ENCODE data around the gene BTBD17. TPM values are rescaled to one million over a fixed set of nuclear protein-coding genes. Genes with fewer than 3 reads are reported as not detected.

The BTBD17 gene
- total and polyA plus RNA-seq, 4 experiments from 2014 or later: not detected

DNA sequence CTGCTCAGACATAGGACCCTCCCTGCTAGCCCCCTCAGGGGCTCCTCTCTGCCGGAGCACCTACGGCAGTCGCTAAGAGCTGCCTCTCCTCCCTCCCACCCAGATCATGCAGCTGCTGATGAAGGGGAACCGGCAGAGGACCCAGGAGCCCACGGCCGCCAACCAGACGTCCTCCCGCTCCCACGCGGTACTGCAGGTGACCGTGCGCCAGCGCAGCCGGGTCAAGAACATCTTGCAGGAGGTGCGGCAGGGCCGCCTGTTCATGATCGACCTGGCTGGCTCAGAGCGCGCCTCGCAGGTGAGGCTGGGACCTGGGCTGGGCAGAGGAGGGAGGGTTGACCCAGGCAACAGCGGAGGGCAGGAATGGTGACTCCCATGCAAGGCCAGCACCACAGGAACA, 17.0 kb downstream of the BTBD17 start:
- CTCF ChIA-PET (ENCODE audit: partially characterized antibody): interaction anchor here (0.7 to 0.8 kb wide), 2 partner anchors 23 to 24 kb away, joined by 3 read pairs; no protein-coding TSS in a partner anchor
- DNase-seq: peak in 1 of 5 donors; percentile 1
- intact Hi-C loops (cut with micrococcal nuclease): no loop called here
- POLR2A ChIA-PET (ENCODE audit: partially characterized antibody): no interaction called here
- H3K4me3 ChIP-seq (ENCODE audit: low read length in 2 of 2): no peak overlapping the region
- Mint-ChIP-seq H3K27me3 (no peaks in the 10 kb centered on the region), H3K9me3 (no peaks in the 10 kb centered on the region), H3K36me3 (no peaks in the 10 kb centered on the region), H3K27ac (no peak overlapping the region), H3K4me1 (no peaks in the 10 kb centered on the region), H3K4me3 (no peak overlapping the region)
- H3K36me3 ChIP-seq (ENCODE audit: insufficient read depth, low read length): no peaks in the 10 kb centered on the region
- no peaks in the 10 kb centered on the region for H3K9me3 ChIP-seq (ENCODE audit: control insufficient read depth in 1 of 2, low read length in 2 of 2)
- no peaks in the 10 kb centered on the region for H3K27me3 ChIP-seq (ENCODE audit: insufficient read depth, low read length)
- no peak overlapping the region for H3K27ac ChIP-seq (ENCODE audit: low read depth, low read length)
- no peaks in the 10 kb centered on the region for H3K4me1 ChIP-seq (ENCODE audit: insufficient read depth, low read length)

DNA sequence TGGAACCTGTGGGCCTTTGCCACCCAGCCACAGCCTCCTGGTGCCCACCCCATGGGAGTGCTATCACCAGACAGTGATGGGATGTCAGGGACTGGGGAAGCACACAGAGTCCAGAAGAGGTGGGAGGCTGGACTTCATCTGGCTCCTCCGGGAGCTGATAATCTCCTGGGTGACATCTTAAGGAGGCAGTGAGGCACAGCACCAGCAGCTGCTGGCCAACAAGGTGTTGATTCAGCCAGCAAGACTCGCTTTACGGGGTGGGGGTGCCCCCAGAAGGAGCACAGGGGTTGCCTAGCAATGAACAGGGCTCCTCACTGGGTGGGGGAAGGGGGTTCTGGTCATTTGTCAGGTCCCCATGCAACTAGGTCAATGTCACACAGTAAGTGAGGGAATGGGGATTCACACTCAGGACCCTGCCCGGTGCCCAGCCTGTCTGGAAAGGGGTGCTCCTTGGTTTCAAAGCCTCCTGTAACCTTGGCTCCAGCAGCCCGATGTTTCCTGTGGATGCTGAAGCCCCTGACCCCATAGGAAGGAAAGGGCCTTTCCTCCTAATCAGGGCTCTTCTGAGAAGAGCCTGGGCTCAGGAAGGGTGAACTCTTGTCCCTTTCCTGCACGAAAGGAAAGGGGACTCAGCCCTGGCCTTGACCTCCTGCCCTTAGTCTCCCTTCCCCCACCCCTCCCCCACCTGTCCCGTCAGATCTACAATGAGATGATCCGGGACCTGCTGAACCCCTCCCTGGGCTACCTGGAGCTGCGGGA, 18.0 kb downstream of the BTBD17 start:
- Mint-ChIP-seq H3K27me3 (no peaks in the 10 kb centered on the region), H3K4me3 (no peak overlapping the region), H3K4me1 (no peaks in the 10 kb centered on the region), H3K36me3 (no peaks in the 10 kb centered on the region), H3K9me3 (no peaks in the 10 kb centered on the region), H3K27ac (no peak overlapping the region)
- intact Hi-C loops (cut with micrococcal nuclease): no loop called here
- no peaks in the 10 kb centered on the region for H3K9me3 ChIP-seq (ENCODE audit: control insufficient read depth in 1 of 2, low read length in 2 of 2)
- no peaks in the 10 kb centered on the region for H3K36me3 ChIP-seq (ENCODE audit: insufficient read depth, low read length)
- no peaks in the 10 kb centered on the region for H3K27me3 ChIP-seq (ENCODE audit: insufficient read depth, low read length)
- H3K4me3 ChIP-seq (ENCODE audit: low read length in 2 of 2): no peak overlapping the region
- DNase-seq: peak in 1 of 5 donors; percentile 29
- no peaks in the 10 kb centered on the region for H3K4me1 ChIP-seq (ENCODE audit: insufficient read depth, low read length)
- H3K27ac ChIP-seq (ENCODE audit: low read depth, low read length): no peak overlapping the region
- CTCF ChIA-PET (ENCODE audit: partially characterized antibody): interaction anchor here (0.7 to 0.8 kb wide), 2 partner anchors 24 to 25 kb away, joined by 3 read pairs; no protein-coding TSS in a partner anchor
- POLR2A ChIA-PET (ENCODE audit: partially characterized antibody): no interaction called here

DNA sequence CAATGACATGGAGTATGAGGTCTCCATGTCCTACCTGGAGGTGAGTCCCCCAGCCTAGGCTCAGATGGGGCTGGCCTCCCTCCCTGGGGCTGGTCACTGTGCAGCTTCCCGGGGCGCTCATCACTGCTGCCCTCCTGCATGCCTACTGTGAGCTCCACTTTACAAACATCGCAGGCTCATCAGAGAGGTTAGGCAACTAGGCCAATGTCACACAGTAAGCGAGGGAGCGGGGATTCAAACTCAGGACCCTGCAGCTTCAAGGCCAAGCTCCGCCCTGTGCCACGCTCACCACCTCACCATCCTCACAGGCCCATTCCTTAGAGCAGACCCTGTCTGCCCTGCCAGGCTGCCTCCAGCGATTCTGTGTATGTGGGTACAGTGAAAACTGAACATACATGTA, 18.5 kb downstream of the BTBD17 start:
- Histone ChIP-seq H3K27ac (ENCODE audit: low read depth, low read length) (no peak overlapping the region), H3K4me3 (ENCODE audit: low read length in 2 of 2) (no peak overlapping the region), H3K9me3 (ENCODE audit: control insufficient read depth in 1 of 2, low read length in 2 of 2) (no peaks in the 10 kb centered on the region), H3K36me3 (ENCODE audit: insufficient read depth, low read length) (no peaks in the 10 kb centered on the region), H3K27me3 (ENCODE audit: insufficient read depth, low read length) (no peaks in the 10 kb centered on the region), H3K4me1 (ENCODE audit: insufficient read depth, low read length) (no peaks in the 10 kb centered on the region)
- ChIA-PET POLR2A (ENCODE audit: partially characterized antibody) (no interaction called here), CTCF (ENCODE audit: partially characterized antibody) (no interaction called here)
- Mint-ChIP-seq H3K9me3 (no peaks in the 10 kb centered on the region), H3K4me1 (no peaks in the 10 kb centered on the region), H3K27me3 (no peaks in the 10 kb centered on the region), H3K27ac (no peak overlapping the region), H3K4me3 (no peak overlapping the region), H3K36me3 (no peaks in the 10 kb centered on the region)
- intact Hi-C loops (cut with micrococcal nuclease): no loop called here
- DNase-seq: no peak

DNA sequence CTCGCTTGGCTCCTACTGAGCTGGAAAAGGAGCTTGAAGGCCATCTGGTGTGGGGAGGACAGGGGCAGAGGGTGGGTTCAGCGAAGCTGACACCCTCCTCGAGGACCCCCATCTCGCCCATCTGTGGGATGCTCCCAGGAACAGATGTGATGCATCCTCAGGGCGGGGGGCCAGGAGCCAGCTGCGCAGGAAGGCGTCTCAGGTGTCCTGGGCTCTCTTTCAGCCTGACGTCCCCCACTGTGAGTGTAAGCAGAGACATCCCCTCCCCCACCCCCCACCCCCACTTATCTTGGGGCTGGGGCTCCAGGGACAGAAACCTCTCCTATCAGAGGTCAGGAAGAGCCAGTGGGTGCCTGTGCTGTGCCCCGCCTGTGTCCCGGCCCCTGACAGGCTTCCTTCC, 19.4 kb downstream of the BTBD17 start:
- intact Hi-C loops (cut with micrococcal nuclease): no loop called here
- Histone ChIP-seq H3K9me3 (ENCODE audit: control insufficient read depth in 1 of 2, low read length in 2 of 2) (no peaks in the 10 kb centered on the region), H3K4me1 (ENCODE audit: insufficient read depth, low read length) (no peaks in the 10 kb centered on the region), H3K4me3 (ENCODE audit: low read length in 2 of 2) (no peak overlapping the region), H3K27ac (ENCODE audit: low read depth, low read length) (no peak overlapping the region), H3K27me3 (ENCODE audit: insufficient read depth, low read length) (no peaks in the 10 kb centered on the region), H3K36me3 (ENCODE audit: insufficient read depth, low read length) (no peaks in the 10 kb centered on the region)
- H3K4me1 Mint-ChIP-seq: no peaks in the 10 kb centered on the region
- no peaks in the 10 kb centered on the region for H3K36me3 Mint-ChIP-seq
- ChIA-PET CTCF (ENCODE audit: partially characterized antibody) (no interaction called here), POLR2A (ENCODE audit: partially characterized antibody) (no interaction called here)
- DNase-seq: peak in 1 of 5 donors; percentile 33
- no peak overlapping the region for H3K4me3 Mint-ChIP-seq
- no peaks in the 10 kb centered on the region for H3K9me3 Mint-ChIP-seq
- no peaks in the 10 kb centered on the region for H3K27me3 Mint-ChIP-seq
- H3K27ac Mint-ChIP-seq: no peak overlapping the region

DNA sequence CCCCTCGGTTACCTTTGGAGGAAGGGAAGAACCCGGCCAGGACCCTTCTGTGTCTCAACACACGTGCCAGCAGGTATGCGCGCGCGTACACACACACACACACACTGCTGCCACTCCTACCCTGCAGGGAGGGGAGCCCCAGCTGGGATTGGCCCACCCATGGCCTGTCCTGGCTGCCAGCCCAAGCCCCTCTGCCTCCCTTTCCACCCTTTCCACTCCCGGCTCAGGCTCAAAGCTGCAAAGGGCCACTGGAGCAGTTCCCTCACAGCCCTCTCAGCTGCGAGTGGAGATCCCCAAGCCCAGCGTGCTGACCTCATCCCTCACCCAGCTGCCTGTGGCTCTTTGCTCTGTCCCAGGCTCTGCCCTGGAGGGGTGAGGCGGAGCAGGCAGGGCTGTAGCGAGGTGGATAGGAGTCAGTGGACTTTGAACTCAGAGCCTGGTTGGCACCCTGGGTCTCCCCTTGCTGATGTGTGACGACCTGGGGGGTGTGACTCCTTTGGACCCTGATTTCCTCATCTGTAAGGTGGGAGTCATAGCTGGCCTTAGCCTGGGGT, 21.1 kb downstream of the BTBD17 start:
- intact Hi-C loops (cut with micrococcal nuclease): no loop called here
- Histone ChIP-seq H3K4me3 (ENCODE audit: low read length in 2 of 2) (no peak overlapping the region), H3K4me1 (ENCODE audit: insufficient read depth, low read length) (no peaks in the 10 kb centered on the region), H3K27ac (ENCODE audit: low read depth, low read length) (no peak overlapping the region), H3K9me3 (ENCODE audit: control insufficient read depth in 1 of 2, low read length in 2 of 2) (no peaks in the 10 kb centered on the region), H3K36me3 (ENCODE audit: insufficient read depth, low read length) (no peaks in the 10 kb centered on the region), H3K27me3 (ENCODE audit: insufficient read depth, low read length) (no peaks in the 10 kb centered on the region)
- H3K4me3 Mint-ChIP-seq: no peak overlapping the region
- no peaks in the 10 kb centered on the region for H3K4me1 Mint-ChIP-seq
- ChIA-PET POLR2A (ENCODE audit: partially characterized antibody) (no interaction called here), CTCF (ENCODE audit: partially characterized antibody) (no interaction called here)
- H3K9me3 Mint-ChIP-seq: no peaks in the 10 kb centered on the region
- DNase-seq: no peak
- H3K27ac Mint-ChIP-seq: no peak overlapping the region
- H3K27me3 Mint-ChIP-seq: no peaks in the 10 kb centered on the region
- no peaks in the 10 kb centered on the region for H3K36me3 Mint-ChIP-seq

DNA sequence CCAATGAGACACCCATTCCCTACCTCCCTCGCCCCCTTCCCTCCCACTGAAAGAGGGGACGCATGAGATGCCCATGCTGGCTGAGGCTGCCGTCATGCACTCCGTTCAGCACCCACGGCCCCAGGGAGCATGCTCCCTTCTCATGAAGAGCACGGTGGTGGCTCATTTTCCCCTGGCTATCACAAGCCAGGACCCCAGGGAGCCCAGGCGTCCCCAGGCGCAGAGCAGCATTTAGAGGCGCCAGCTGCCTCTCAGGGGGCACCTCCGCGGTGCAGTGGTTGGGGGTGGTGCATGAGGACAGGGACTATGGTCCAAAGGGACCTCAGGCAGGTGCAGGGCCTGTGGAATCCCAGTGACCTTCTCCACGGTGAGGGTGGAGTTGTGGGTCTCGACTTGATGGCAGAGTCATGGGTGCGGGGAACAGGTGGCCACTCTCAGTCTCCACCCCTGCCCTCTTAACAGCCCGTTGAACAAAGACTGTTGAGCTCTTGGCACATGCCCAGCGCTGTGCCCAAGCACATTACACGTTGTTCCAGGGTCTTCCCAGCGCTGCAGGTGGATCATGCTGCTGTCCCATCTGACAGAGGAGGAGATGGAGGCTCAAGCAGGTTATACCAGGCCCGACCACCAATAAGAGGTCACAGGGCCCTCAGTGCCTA, 22.0 kb downstream of the BTBD17 start:
- H3K27me3 Mint-ChIP-seq: no peaks in the 10 kb centered on the region
- no peaks in the 10 kb centered on the region for H3K9me3 ChIP-seq (ENCODE audit: control insufficient read depth in 1 of 2, low read length in 2 of 2)
- no peak overlapping the region for H3K4me3 ChIP-seq (ENCODE audit: low read length in 2 of 2)
- peak in 1 of 5 donors; percentile 21 for DNase-seq
- no peaks in the 10 kb centered on the region for H3K27me3 ChIP-seq (ENCODE audit: insufficient read depth, low read length)
- POLR2A ChIA-PET (ENCODE audit: partially characterized antibody): no interaction called here
- H3K4me1 ChIP-seq (ENCODE audit: insufficient read depth, low read length): no peaks in the 10 kb centered on the region
- CTCF ChIA-PET (ENCODE audit: partially characterized antibody): no interaction called here
- H3K4me3 Mint-ChIP-seq: no peak overlapping the region
- H3K4me1 Mint-ChIP-seq: no peaks in the 10 kb centered on the region
- H3K9me3 Mint-ChIP-seq: no peaks in the 10 kb centered on the region
- no peak overlapping the region for H3K27ac Mint-ChIP-seq
- no peak overlapping the region for H3K27ac ChIP-seq (ENCODE audit: low read depth, low read length)
- no peaks in the 10 kb centered on the region for H3K36me3 ChIP-seq (ENCODE audit: insufficient read depth, low read length)
- intact Hi-C loops (cut with micrococcal nuclease): no loop called here
- H3K36me3 Mint-ChIP-seq: no peaks in the 10 kb centered on the region

DNA sequence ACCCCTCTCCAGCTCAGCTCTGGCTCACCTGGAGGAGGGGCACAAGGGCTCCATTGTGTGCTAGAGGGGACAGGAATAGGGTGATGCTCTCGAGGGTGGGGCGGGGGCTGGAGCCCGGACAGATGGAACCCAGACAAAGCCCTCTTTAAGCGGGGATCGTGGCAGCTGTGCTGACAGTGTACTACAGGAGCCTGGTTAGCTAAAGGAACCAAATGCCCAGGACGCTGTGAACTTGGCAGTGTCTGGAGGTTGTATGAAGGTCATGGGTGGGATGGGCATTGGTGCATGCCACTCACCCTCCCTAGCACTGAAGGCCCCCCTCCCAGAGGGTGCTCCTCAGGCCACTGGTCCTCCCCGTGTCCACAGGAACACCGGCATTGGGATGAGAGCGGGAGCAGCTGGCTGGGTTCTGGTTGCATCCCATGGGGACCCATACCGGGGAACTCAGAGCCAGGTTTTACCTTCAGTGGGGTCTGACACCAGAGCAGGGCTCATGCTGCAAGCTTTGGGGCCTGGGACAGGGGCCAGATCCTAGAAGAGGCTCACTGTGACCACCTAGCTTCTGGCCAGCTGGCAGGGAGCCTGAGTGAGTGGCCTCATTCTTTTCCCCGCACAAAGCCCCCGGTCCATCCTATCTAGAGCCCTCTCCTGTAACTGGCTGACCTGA, 23.7 kb downstream of the BTBD17 start:
- POLR2A ChIA-PET (ENCODE audit: partially characterized antibody): no interaction called here

More for the DNA sequence above, 23.7 kb downstream of the BTBD17 start:
- Histone ChIP-seq H3K4me3 (ENCODE audit: low read length in 2 of 2) (no peak overlapping the region), H3K27ac (ENCODE audit: low read depth, low read length) (no peak overlapping the region), H3K9me3 (ENCODE audit: control insufficient read depth in 1 of 2, low read length in 2 of 2) (no peaks in the 10 kb centered on the region), H3K36me3 (ENCODE audit: insufficient read depth, low read length) (no peaks in the 10 kb centered on the region), H3K4me1 (ENCODE audit: insufficient read depth, low read length) (no peaks in the 10 kb centered on the region), H3K27me3 (ENCODE audit: insufficient read depth, low read length) (no peaks in the 10 kb centered on the region)
- no peaks in the 10 kb centered on the region for H3K27me3 Mint-ChIP-seq
- intact Hi-C loops (cut with micrococcal nuclease): no loop called here
- H3K36me3 Mint-ChIP-seq: no peaks in the 10 kb centered on the region
- DNase-seq: peak in 1 of 5 donors; percentile 22
- no peaks in the 10 kb centered on the region for H3K4me1 Mint-ChIP-seq
- CTCF ChIA-PET (ENCODE audit: partially characterized antibody): no interaction called here
- H3K4me3 Mint-ChIP-seq: no peak overlapping the region
- no peak overlapping the region for H3K27ac Mint-ChIP-seq
- no peaks in the 10 kb centered on the region for H3K9me3 Mint-ChIP-seq
